MM.1S (cell line): ENCODE measurements around the gene RAB35.

Source experiments
- DNase-seq: peaks from one replicate; pipeline ENCODE4 v3.0.0-alpha.2; 2015
- H2AFZ ChIP-seq: fragments of 300-600 bp; sonication (generic); 2 replicates; pipeline ENCODE4 v1.6.0; 2016; ENCODE audit warnings: antibody characterized with exemption, low read length
- H3F3A ChIP-seq: fragments of 300-600 bp; sonication (generic); 2 replicates; pipeline ENCODE4 v1.6.1; 2016; ENCODE audit warnings: mild to moderate bottlenecking, antibody characterized with exemption, low read length, moderate library complexity, mixed read lengths; ENCODE audit not compliant: insufficient read depth
- H3K27ac ChIP-seq: fragments of 300-600 bp; sonication (generic); 2 replicates; pipeline ENCODE4 v1.5.1; 2016; ENCODE audit warnings: mild to moderate bottlenecking, low read length
- H3K27me3 ChIP-seq: fragments of 300-600 bp; sonication (generic); replicated peaks from 2 replicates; pipeline ENCODE4 v1.6.0; 2016; ENCODE audit warnings: low read length; ENCODE audit not compliant: insufficient read depth
- H3K36me3 ChIP-seq: fragments of 300-600 bp; sonication (generic); replicated peaks from 2 replicates; pipeline ENCODE4 v1.6.1; 2016; ENCODE audit warnings: mild to moderate bottlenecking, low read length, mixed read lengths; ENCODE audit not compliant: insufficient read depth
- H3K4me1 ChIP-seq: fragments of 300-600 bp; sonication (generic); 2 replicates; pipeline ENCODE4 v1.6.1; 2016; ENCODE audit warnings: low read length, mixed read lengths
- H3K4me2 ChIP-seq: fragments of 300-600 bp; sonication (generic); 2 replicates; pipeline ENCODE4 v1.6.0; 2016; ENCODE audit warnings: low read depth, low read length
- H3K4me3 ChIP-seq: fragments of 300-600 bp; sonication (generic); 2 replicates; pipeline ENCODE4 v1.5.1; 2016; ENCODE audit warnings: low read length, mixed read lengths
- H3K79me2 ChIP-seq: fragments of 300-600 bp; sonication (generic); 2 replicates; pipeline ENCODE4 v1.6.1; 2016; ENCODE audit warnings: mixed run types, low read length, mixed read lengths
- H3K9ac ChIP-seq: fragments of 300-600 bp; sonication (generic); 2 replicates; pipeline ENCODE4 v1.6.1; 2016; ENCODE audit warnings: low read length, mixed read lengths
- H3K9me2 ChIP-seq: fragments of 300-600 bp; sonication (generic); replicated peaks from 2 replicates; pipeline ENCODE4 v1.6.1; 2016; ENCODE audit warnings: mild to moderate bottlenecking, low read length, mixed read lengths; ENCODE audit not compliant: insufficient read depth
- H3K9me3 ChIP-seq: fragments of 300-600 bp; sonication (generic); replicated peaks from 2 replicates; pipeline ENCODE4 v1.6.1; 2016; ENCODE audit warnings: mild to moderate bottlenecking, low read length, mixed read lengths; ENCODE audit not compliant: insufficient read depth
- H4K20me1 ChIP-seq: fragments of 300-600 bp; sonication (generic); 2 replicates; pipeline ENCODE4 v1.6.1; 2016; ENCODE audit warnings: mild to moderate bottlenecking, low read length, moderate library complexity, mixed read lengths; ENCODE audit not compliant: insufficient read depth
- CTCF ChIP-seq: fragments of 300-600 bp; sonication (generic); IDR thresholded peaks from 2 replicates; pipeline ENCODE4 v1.5.1; 2016; ENCODE audit warnings: antibody characterized with exemption, low read length, mixed read lengths
- EZH2 ChIP-seq: fragments of 300-600 bp; sonication (generic); optimal IDR thresholded peaks from 2 replicates; pipeline ENCODE3; 2017; ENCODE audit warnings: low read depth, mild to moderate bottlenecking, antibody characterized with exemption, low read length, mixed read lengths
- EZH2phosphoT487 ChIP-seq: fragments of 300-600 bp; sonication (generic); IDR thresholded peaks from 2 replicates; pipeline ENCODE4 v1.6.1; 2018; ENCODE audit warnings: antibody characterized with exemption, low read length

Gene RAB35

GRCh38 chr12:120125029-120125428 is 8.5 kb upstream of the RAB35 start:
- no peaks in the 10 kb centered on the region for H3K36me3 ChIP-seq
- H3K4me2 ChIP-seq: no peak overlapping the region
- peaks cover 22% of the 10 kb centered on the region for H3K4me1 ChIP-seq
- no peak overlapping the region for H2AFZ ChIP-seq
- H3K9me2 ChIP-seq: no peaks in the 10 kb centered on the region
- H3F3A ChIP-seq: peaks cover 21% of the 10 kb centered on the region
- TF ChIP-seq EZH2phosphoT487 (no peak), CTCF (no peak), EZH2 (no peak)
- no peaks in the 10 kb centered on the region for H4K20me1 ChIP-seq
- H3K27me3 ChIP-seq: no peaks in the 10 kb centered on the region
- DNase-seq: no peak
- H3K27ac ChIP-seq: no peak overlapping the region
- H3K9ac ChIP-seq: no peak overlapping the region
- H3K9me3 ChIP-seq: no peaks in the 10 kb centered on the region
- no peaks in the 10 kb centered on the region; the same call in 1 of the 2 replicates for H3K79me2 ChIP-seq
- H3K4me3 ChIP-seq: no peak overlapping the region

GRCh38 chr12:120121766-120122293 is 5.3 kb upstream of the RAB35 start:
- H3K27me3 ChIP-seq: no peaks in the 10 kb centered on the region
- peaks cover 47% of the 10 kb centered on the region for H3F3A ChIP-seq
- H3K9me2 ChIP-seq: no peaks in the 10 kb centered on the region
- peaks cover 33% of the 10 kb centered on the region for H3K4me1 ChIP-seq
- peak overlapping the region; percentile 64; the same call in 1 of the 2 replicates for H3K27ac ChIP-seq
- no peaks in the 10 kb centered on the region for H3K36me3 ChIP-seq
- H3K4me2 ChIP-seq: peak overlapping the region; percentile 73
- peak; percentile 59 for DNase-seq
- no peaks in the 10 kb centered on the region for H3K9me3 ChIP-seq
- no peak overlapping the region for H2AFZ ChIP-seq
- H3K4me3 ChIP-seq: peak overlapping the region; percentile 33; the same call in 1 of the 2 replicates
- no peak overlapping the region for H3K9ac ChIP-seq
- H4K20me1 ChIP-seq: no peaks in the 10 kb centered on the region
- H3K79me2 ChIP-seq: peaks cover 10% of the 10 kb centered on the region
- no peak for TF ChIP-seq CTCF
- no peak for TF ChIP-seq EZH2phosphoT487
- TF ChIP-seq EZH2: no peak

- Histone ChIP-seq H3K4me2 (peak overlapping the region; percentile 73), H3K4me3 (peak overlapping the region; percentile 33; the same call in 1 of the 2 replicates), H3K4me1 (peaks cover 33% of the 10 kb centered on the region), H3K9ac (0 out of 2 replicates have a peak overlapping the region, but pooled peaks have one; percentile 6), H2AFZ (no peak overlapping the region), H4K20me1 (no peaks in the 10 kb centered on the region), H3K9me2 (no peaks in the 10 kb centered on the region), H3F3A (peaks cover 47% of the 10 kb centered on the region), H3K27ac (peak overlapping the region; percentile 64; the same call in 1 of the 2 replicates), H3K27me3 (no peaks in the 10 kb centered on the region), H3K36me3 (no peaks in the 10 kb centered on the region), H3K9me3 (no peaks in the 10 kb centered on the region), H3K79me2 (peaks cover 10% of the 10 kb centered on the region)
- TF ChIP-seq CTCF: no peak
- TF ChIP-seq EZH2phosphoT487: no peak
- no peak for TF ChIP-seq EZH2
- DNase-seq: no peak
Observed at GRCh38 chr12:120121343-120121742, 4.8 kb upstream of the RAB35 start.
